ENCODE measurements around the gene LRRC8A. TPM values are rescaled to one million over a fixed set of nuclear protein-coding genes. Genes with fewer than 3 reads are reported as not detected.

The LRRC8A gene
- total and polyA plus RNA-seq, 2 of the 13 experiments (the other 11 are each of a cell fraction or from before 2014, with no cell fraction given) = 16.1 to 40.6 TPM

DNA sequence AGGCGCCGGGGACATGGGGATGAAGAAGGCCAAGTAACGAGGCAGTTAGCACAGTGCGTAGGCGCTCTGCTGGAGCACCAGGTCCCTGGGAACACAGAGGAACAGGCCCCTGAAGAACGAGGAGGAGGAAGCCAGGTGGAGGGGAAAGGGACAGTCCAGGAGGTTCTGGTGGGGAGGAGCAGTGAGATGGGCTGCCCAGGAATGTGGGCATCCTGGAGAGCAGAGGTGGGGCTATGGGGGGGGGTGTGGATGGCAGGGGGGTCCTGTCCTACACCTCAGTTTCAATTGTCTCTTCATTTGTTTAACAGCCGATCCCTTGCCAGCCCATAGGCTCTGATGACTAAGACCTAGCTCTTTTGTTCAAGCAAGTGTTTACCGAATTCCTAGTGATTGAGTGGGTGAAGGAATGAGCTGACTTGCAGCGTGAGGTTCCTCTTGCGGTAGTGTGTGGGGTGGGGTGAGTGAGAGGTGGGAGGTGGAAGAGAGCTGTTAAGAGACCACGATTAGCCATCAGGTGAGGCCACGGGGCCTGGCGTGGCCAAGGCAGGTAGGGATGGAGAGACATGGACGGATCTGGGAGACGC is 30.4 kb downstream of the LRRC8A start:
- peak; percentile 71 for FAIRE-seq
- no peak overlapping the region for H3K4me3 ChIP-seq (replicated peaks in 1 of 3; ENCODE audit: insufficient read depth in 1 of 3, low read depth in 2 of 3, low read length in 3 of 3)
- BruUV-seq (replicated peaks) = no TSS peak
- H3K4me1 ChIP-seq (ENCODE audit: insufficient read depth, low read length) = peaks cover 67% of the 10 kb centered on the region
- POLR2A ChIA-PET = interaction anchor here (0.9 to 2.8 kb wide), 5 partner anchors 10 to 36 kb away, joined by 3 to 14 read pairs (median 6); partner anchors contain the start of genes KYAT1 and LRRC8A
- intact Hi-C loops (cut with micrococcal nuclease; ENCODE audit: unreplicated experiment) = no loop called here
- WGBS (ENCODE audit: low lambda C conversion rate) = 61% methylated on average over 15 of the region's 15 CpGs
- no peaks in the 10 kb centered on the region for H4K20me1 ChIP-seq (ENCODE audit: insufficient read depth, low read length)
- peak; percentile 57 for ATAC-seq
- H3K79me2 ChIP-seq (ENCODE audit: insufficient read depth, low read length) = peaks cover 9% of the 10 kb centered on the region
- peak overlapping the region; percentile 36; the same call in 1 of the 2 replicates for H3K4me2 ChIP-seq (ENCODE audit: low read depth, low read length)
- CTCF ChIA-PET (ENCODE audit: low intra/inter-chr PET ratio, low total read pairs) = no interaction called here
- no peaks in the 10 kb centered on the region for H3K9me3 ChIP-seq (ENCODE audit: low read length)
- peak overlapping the region; percentile 45; the same call in 1 of the 2 replicates for H3K9ac ChIP-seq (ENCODE audit: insufficient read depth, low read depth, low read length)
- H3K36me3 ChIP-seq (replicated peaks in 1 of 2; ENCODE audit: control insufficient read depth in 1 of 2, insufficient read depth in 2 of 2, low read length in 2 of 2) = peaks cover 32 to 51% of the 10 kb centered on the region in 2 experiments
- peak; percentile 91 for DNase-seq (ENCODE audit: low spot score)
- in situ Hi-C loops (cut with HindIII; ENCODE audit: extremely low pct_ligation_motif_present, low pct_unique_long_range_greater_than_20kb) = no loop called here
- no peak overlapping the region for H2AFZ ChIP-seq (ENCODE audit: low read length)
- H3K27ac ChIP-seq (ENCODE audit: extremely low read length, insufficient read depth, low read length) = peak overlapping the region; percentile 70
- H3K27me3 ChIP-seq (ENCODE audit: control insufficient read depth in 1 of 2, insufficient read depth in 2 of 2, low read length in 2 of 2) = no peaks in the 10 kb centered on the region
- TF ChIP-seq ZNF512B (CRISPR knock-in tag; IDR thresholded peaks at IDR 0.05; ENCODE audit: borderline replicate concordance) (0 out of 2 replicates have a peak, but pooled peaks have one; percentile 29), TIGD3 (CRISPR knock-in tag; IDR thresholded peaks at IDR 0.05; ENCODE audit: borderline replicate concordance) (peak; percentile 40; the same call in 1 of the 2 replicates), KLF6 (CRISPR knock-in tag; IDR thresholded peaks at IDR 0.05) (no peak), DMTF1 (CRISPR knock-in tag; IDR thresholded peaks at IDR 0.05) (no peak), ZNF274 (CRISPR knock-in tag; IDR thresholded peaks at IDR 0.05) (no peak), SOX6 (IDR thresholded peaks at IDR 0.05) (no peak), SOX6 (CRISPR knock-in tag; IDR thresholded peaks at IDR 0.05) (peak; percentile 83), AFF4 (CRISPR knock-in tag; IDR thresholded peaks at IDR 0.05) (no peak)
- TF ChIP-seq, protein P1, sequence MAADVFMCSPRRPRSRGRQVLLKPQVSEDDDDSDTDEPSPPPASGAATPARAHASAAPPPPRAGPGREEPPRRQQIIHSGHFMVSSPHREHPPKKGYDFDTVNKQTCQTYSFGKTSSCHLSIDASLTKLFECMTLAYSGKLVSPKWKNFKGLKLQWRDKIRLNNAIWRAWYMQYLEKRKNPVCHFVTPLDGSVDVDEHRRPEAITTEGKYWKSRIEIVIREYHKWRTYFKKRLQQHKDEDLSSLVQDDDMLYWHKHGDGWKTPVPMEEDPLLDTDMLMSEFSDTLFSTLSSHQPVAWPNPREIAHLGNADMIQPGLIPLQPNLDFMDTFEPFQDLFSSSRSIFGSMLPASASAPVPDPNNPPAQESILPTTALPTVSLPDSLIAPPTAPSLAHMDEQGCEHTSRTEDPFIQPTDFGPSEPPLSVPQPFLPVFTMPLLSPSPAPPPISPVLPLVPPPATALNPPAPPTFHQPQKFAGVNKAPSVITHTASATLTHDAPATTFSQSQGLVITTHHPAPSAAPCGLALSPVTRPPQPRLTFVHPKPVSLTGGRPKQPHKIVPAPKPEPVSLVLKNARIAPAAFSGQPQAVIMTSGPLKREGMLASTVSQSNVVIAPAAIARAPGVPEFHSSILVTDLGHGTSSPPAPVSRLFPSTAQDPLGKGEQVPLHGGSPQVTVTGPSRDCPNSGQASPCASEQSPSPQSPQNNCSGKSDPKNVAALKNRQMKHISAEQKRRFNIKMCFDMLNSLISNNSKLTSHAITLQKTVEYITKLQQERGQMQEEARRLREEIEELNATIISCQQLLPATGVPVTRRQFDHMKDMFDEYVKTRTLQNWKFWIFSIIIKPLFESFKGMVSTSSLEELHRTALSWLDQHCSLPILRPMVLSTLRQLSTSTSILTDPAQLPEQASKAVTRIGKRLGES (CRISPR knock-in tag; IDR thresholded peaks at IDR 0.05; ENCODE audit: borderline replicate concordance) = no peak
